Right atrium auricular region (tissue), 2 donors: Measurements from ENCODE around the gene MAP2. TPM values are rescaled to one million over a fixed set of nuclear protein-coding genes. Genes with fewer than 3 reads are reported as not detected.

ENCODE experiments used
- DNase-seq: peaks from one replicate; pipeline ENCODE4 v3.0.0-alpha.2; 2019; ENCODE audit warnings: low spot score
- H3K27ac ChIP-seq, 2 donors: fragments of 200-600 bp; sonication (generic); 1 replicate in 1 of 2; 2 replicates in 1 of 2; pipeline ENCODE4 v1.5.1; 2016 to 2019
- H3K27me3 ChIP-seq, 2 donors: fragments of 200-600 bp; sonication (generic); one replicate each; pipeline versions ENCODE4 v1.5.1 to v1.6.0; 2017 to 2019
- H3K36me3 ChIP-seq: fragments of 200-600 bp; sonication (generic); one replicate; pipeline ENCODE4 v1.5.1; 2016
- H3K4me1 ChIP-seq, 2 donors: fragments of 200-600 bp; sonication (generic); one replicate each; pipeline versions ENCODE4 v1.5.1 to v1.6.0; 2017 to 2019
- H3K4me3 ChIP-seq, 2 donors: fragments of 200-600 bp; sonication (generic); 1 replicate in 1 of 2; 2 replicates in 1 of 2; pipeline ENCODE4 v1.5.1; 2017 to 2019; ENCODE audit warnings: mild to moderate bottlenecking in 1 of 2, moderate library complexity in 1 of 2
- H3K9me3 ChIP-seq, 2 donors: fragments of 200-600 bp; sonication (generic); one replicate each; pipeline ENCODE4 v1.5.1; 2019
- CTCF ChIP-seq, 2 donors: fragments of 200-600 bp; sonication (generic); IDR thresholded peaks; one replicate each; pipeline ENCODE4 v1.5.1; 2019; ENCODE audit warnings: antibody characterized with exemption in 2 of 2
- total RNA-seq, 2 donors: library from RNA; depleted of rRNA; stranded (reverse); fragments of >200 nt; gene quantifications; one replicate each; pipeline ENCODE4 v1.1.0, GENCODE V29; 2016

MAP2 gene
- total RNA-seq, 2 donors from 2014 or later = 6.5 to 6.7 TPM

- Histone ChIP-seq H3K27me3 (no peaks in the 10 kb centered on the region), H3K27ac (no peak overlapping the region), H3K4me3 (no peak overlapping the region), H3K9me3 (no peaks in the 10 kb centered on the region), H3K36me3 (no peaks in the 10 kb centered on the region), H3K4me1 (no peaks in the 10 kb centered on the region)
- no peak for TF ChIP-seq CTCF (IDR thresholded peaks at IDR 0.05)
- DNase-seq = no peak
These were observed 84.4 kb downstream of the MAP2 start for GRCh38 chr2:209508255-209508654.

- Histone ChIP-seq H3K4me1 (no peaks in the 10 kb centered on the region), H3K27ac (no peak overlapping the region), H3K36me3 (no peaks in the 10 kb centered on the region), H3K4me3 (no peak overlapping the region), H3K27me3 (no peaks in the 10 kb centered on the region), H3K9me3 (no peaks in the 10 kb centered on the region)
- TF ChIP-seq CTCF (IDR thresholded peaks at IDR 0.05) = no peak
- no peak for DNase-seq
These were observed 87.8 kb downstream of the MAP2 start for GRCh38 chr2:209511637-209512036.

GRCh38 chr2:209512971-209513370 lies 89.1 kb downstream of the MAP2 start:
- DNase-seq = no peak
- Histone ChIP-seq H3K4me1 (no peaks in the 10 kb centered on the region), H3K36me3 (no peaks in the 10 kb centered on the region), H3K9me3 (no peaks in the 10 kb centered on the region), H3K27me3 (no peaks in the 10 kb centered on the region), H3K4me3 (no peak overlapping the region), H3K27ac (no peak overlapping the region)
- no peak for TF ChIP-seq CTCF (IDR thresholded peaks at IDR 0.05)

GRCh38 chr2:209517436-209517835 lies 93.6 kb downstream of the MAP2 start:
- Histone ChIP-seq H3K9me3 (no peaks in the 10 kb centered on the region), H3K27ac (no peak overlapping the region), H3K4me1 (no peaks in the 10 kb centered on the region), H3K4me3 (no peak overlapping the region), H3K27me3 (no peaks in the 10 kb centered on the region), H3K36me3 (no peaks in the 10 kb centered on the region)
- TF ChIP-seq CTCF (IDR thresholded peaks at IDR 0.05) = no peak
- DNase-seq = no peak

GRCh38 chr2:209519271-209519670 lies 95.4 kb downstream of the MAP2 start:
- Histone ChIP-seq H3K9me3 (no peaks in the 10 kb centered on the region), H3K4me1 (no peaks in the 10 kb centered on the region), H3K27ac (no peak overlapping the region), H3K4me3 (no peak overlapping the region), H3K36me3 (no peaks in the 10 kb centered on the region), H3K27me3 (no peaks in the 10 kb centered on the region)
- DNase-seq = no peak
- TF ChIP-seq CTCF (IDR thresholded peaks at IDR 0.05) = no peak

- no peaks in the 10 kb centered on the region for H3K27me3 ChIP-seq
- H3K4me3 ChIP-seq = no peak overlapping the region
- no peak for TF ChIP-seq CTCF (IDR thresholded peaks at IDR 0.05)
- H3K27ac ChIP-seq = no peak overlapping the region
- no peaks in the 10 kb centered on the region for H3K4me1 ChIP-seq
- H3K9me3 ChIP-seq = no peaks in the 10 kb centered on the region
- no peaks in the 10 kb centered on the region for H3K36me3 ChIP-seq
- DNase-seq = no peak
These were observed 96.1 kb downstream of the MAP2 start for GRCh38 chr2:209519906-209520305.
